Erythroblast (primary cell): Measurements from ENCODE around the gene DHRSX.

Experiments used
- GATA1 ChIP-seq: IDR thresholded peaks from 2 replicates; pipeline ENCODE4 v1.6.1; 2011; ENCODE audit warnings: low read depth, mild to moderate bottlenecking, control low read depth, low read length, moderate library complexity
- POLR2A ChIP-seq: IDR thresholded peaks from 2 replicates; pipeline ENCODE4 v1.6.1; 2011; ENCODE audit warnings: mild to moderate bottlenecking, low read length

- TF ChIP-seq POLR2A (no peak), GATA1 (no peak)
Observed at GRCh38 chrX:2263203-2263602, 237.6 kb downstream of the DHRSX start.
